Measurements from ENCODE around the gene WWOX.

Gene WWOX

GRCh38 chr16:78551487-78552085 lies 452.1 kb downstream of the WWOX start:
- DNase-seq, result no peak

DNA sequence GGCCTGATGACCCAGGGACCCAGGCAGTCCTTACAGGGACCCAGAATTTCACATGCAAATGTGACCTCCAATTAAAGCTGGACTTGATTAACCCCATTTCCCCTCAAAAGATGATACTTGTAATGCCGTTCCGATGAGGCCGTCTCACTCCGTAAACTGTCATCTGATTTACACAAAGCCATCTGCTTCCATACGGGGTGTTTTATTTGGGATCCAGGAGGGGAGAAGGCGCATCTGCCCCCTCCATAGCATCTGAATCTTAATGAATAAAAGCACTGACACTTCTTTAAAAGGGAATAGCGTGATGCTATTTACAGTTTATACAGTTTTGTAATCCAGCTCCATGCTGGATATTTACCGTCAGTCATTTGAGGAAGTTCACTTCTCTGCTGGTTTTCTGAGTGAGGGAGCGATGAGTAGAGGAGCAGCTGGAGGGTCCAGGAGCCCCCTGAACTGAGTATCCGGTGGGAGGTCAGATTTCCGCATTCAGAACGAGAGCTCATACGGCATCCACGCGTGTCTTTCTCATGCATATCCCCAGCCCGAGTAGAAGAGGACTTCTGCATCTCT lies 452.7 kb downstream of the WWOX start:
- DNase-seq, result no peak

DNA sequence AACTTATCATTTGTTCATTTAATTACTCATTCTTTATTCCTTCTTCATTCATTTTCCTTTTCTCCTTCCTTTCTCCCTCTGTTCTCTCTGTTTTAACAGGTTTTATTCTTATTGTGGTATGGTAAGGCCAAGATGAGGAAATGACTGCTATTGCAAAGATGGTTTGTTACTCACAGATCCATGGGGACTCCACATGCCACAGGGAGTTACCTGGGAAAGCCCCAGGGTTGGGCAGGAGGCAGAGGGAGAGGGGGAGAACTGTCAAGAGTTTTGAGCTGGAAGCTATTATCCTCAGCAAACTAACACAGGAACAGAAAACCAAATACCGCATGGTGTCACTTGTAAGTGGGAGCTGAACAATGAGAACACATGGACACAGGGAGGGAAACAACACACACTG lies 453.3 kb downstream of the WWOX start:
- no peak for DNase-seq

DNA sequence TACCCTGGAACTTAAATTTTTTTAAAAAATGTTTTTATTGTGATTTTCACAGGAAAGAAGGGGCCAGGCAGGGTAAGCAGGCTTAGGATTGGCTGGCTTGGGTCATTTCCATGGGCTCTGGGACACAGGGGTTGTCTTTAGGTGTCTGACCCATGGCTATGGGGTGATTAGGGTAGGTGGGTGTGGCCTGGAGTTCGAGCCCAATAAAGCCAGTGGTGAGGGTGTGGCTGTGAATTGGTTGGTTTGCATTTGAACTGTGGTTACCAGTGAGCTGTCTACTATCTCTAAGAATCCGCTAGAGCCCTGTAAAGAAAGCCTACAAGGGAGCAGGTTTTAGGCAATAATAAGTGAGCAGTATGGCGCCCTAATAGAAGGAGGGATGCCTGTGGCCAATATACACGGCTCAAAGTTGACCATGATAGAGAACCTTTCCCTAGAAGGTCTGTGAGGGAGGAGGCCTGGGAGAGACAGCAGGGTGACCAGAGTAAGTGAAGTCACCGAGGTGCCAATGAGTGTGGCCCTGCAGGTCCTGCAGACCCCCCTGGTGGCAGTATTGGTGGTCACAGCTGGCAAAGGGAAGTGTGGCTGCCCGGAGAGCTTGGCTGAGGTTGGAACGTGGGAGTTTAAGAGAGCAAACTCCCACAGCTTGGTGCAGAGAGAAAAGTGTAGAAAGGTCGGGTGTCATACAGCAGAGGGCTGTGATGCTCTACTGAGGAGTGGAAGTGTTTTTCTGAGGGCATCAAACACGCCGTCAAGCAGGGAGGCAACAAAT lies 454.0 kb downstream of the WWOX start:
- no peak for DNase-seq

DNA sequence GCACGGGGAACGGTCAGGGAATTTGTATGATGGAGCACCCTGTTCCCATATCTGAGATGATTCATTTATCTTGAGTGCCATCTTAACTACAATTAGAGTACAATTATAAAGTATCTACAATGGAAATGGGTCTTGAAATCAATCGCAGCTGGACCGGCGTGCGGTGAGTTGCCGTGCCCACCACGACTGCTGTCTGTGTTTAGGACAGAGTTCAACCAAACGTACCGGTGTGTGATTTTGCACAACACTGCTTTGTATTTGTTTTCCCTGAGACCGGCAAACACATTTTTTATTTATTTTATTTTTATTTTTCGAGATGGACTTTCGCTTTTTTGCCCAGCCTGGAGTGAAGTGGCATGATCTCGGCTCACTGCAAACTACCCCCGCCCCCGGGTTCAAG lies 457.0 kb downstream of the WWOX start:
- DNase-seq, result no peak

- no peak for DNase-seq
Measured at GRCh38 chr16:78560997-78561396, 461.5 kb downstream of the WWOX start.

DNA sequence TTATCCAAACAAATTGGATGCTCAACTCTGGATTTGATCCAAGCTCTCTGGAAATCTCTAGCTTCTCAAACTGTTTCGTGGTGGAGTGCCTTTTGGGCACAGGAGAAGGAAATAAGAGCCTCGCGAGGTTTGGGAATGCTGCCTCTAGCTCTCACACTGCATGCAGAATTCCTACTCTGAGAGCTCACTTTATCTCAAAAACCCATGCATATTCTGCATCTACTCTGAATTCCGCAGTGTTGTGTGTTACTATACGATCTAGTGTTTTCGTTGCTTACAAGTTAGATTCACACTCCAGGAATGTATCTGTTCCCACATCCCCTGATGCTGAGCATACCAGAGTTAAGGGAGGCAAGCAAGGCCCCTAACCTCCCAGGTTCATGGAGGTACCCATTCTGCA lies 462.7 kb downstream of the WWOX start:
- no peak for DNase-seq

- no peak for DNase-seq
Measured at GRCh38 chr16:78562650-78563049, 463.2 kb downstream of the WWOX start.

DNA sequence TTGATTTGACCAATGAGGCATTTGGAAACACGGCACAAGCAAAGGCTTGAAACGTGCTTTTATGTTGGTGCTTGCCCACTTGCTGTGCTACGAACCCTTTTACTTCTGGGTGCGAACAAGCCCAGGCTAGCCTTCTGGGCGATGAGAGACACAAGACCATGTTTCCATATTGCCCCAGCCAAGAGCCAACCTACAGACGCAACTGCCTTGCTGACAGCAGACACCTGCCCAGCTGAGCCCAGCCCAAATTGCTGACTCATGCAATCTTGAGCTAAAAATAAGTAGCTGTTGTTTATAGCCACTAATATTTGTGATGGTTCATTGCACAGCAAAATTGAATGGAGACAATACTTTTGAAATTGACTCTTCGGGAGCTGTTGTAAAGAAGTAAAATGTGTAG lies 464.5 kb downstream of the WWOX start:
- no peak for DNase-seq

GRCh38 chr16:78566397-78567073 lies 467.1 kb downstream of the WWOX start:
- DNase-seq, result no peak

- DNase-seq, result no peak
Measured at GRCh38 chr16:78570399-78571141, 471.1 kb downstream of the WWOX start.

GRCh38 chr16:78571434-78571833 lies 472.0 kb downstream of the WWOX start:
- no peak for DNase-seq

DNA sequence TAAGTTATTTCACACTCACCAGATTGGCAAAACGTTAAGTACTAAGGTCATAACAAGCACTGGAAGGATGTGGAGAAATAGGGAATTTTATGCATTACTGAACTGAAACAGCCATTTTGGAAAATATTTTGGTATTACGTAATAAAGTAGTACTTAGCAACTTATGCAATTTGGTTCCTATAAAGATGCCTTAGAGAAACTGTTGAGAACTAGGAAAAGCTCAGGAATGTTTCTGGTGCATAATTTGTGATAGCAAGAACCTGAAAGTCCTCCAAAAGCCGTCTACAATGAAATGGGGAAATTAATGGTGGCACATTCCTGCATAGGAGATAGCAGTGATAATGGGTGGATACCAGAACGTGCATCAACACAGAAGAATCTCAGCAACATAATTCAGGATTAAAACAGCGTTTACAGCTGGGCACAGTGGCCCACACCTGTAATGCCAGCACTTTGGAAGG lies 472.5 kb downstream of the WWOX start:
- DNase-seq, result no peak

- no peak for DNase-seq
Measured at GRCh38 chr16:78574571-78574970, 475.1 kb downstream of the WWOX start.

DNA sequence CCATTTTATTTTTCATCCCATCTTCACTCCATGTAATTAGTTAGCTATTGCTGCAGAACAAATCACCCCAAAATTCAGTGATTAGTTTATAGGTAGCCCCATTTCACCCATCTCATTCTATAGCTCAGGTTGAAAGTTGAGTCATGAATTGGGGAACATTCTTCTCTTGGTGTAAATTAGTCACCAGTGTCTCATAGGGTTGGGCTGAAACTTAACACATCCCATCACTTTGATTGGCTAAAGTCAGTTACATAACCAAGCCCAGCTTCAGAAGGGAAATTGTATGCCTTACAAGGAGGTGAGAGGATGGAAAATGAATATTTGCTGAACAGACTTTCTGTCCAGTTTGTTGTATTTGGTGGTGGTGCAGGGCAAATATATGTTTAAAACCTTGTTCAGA lies 477.5 kb downstream of the WWOX start:
- no peak for DNase-seq

GRCh38 chr16:78577630-78578029 lies 478.2 kb downstream of the WWOX start:
- DNase-seq, result no peak

- DNase-seq, result no peak
Measured at GRCh38 chr16:78579020-78579419, 479.6 kb downstream of the WWOX start.

DNA sequence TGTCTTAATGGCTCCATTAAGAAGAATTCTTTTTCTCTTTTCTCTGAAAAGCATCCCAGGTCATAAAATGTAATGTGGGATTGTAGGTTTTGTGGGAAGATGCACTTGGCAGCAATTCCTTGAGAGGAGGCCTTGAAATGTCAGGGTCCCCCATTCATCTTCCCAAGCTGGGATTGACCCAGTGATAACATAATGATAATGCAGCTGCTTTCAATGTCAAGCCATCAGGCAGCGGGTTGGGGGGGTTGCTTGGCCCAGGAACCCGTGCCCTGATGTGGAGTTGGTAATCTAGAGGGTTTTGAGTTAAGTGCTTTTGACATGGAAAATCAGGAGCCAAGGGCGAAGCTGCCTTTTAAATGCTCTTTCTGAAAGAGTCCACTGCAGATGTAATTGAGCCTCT lies 484.0 kb downstream of the WWOX start:
- no peak for DNase-seq

DNA sequence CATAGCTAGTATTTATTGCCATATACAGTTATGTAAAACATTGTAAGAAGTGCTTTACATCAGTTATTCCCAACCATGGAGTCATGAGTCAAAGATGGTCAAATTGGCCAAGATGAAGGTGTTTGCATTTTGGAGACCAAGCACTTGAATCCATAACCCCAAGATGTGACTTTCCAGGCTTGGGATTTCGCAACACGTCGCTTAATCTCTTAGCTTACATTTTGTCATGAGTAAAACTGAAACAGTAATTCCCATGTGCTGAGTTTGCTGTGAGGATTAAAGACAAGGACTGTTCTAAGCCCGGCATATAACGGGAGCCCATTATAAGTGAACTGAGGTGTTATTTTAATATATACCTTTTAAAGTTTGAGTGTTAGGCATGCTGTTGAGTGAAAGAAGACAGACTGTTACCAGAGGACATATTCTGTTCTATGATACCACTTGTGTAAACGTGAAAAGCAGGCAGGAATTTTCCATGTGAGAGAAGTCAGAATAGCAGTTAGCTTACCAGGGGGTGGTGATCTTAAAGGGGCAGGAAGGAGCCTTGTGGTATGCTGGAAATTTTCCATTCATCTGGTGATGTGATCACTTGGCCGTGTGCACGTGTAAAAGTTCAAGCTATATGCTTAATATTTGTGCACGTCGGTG lies 484.9 kb downstream of the WWOX start:
- DNase-seq, result no peak

DNA sequence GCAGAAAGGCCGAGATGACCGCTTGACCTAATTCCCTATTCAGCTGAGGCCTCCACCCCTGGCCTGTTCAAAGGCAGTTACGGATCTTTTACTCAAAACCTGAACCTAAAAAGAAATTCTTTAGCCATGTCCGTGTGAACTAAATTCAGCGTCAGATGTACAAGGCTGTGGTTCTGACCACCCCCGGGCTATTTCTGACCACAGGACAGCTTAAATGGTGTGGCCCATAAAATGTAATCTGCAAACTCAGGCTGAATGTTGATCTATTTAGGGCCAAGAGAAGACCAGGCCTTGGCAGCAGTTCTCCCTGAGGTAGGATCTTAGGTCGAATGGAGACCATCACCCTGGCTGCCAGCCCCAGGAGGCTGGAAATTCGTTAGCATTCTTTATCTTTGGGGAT lies 485.5 kb downstream of the WWOX start:
- DNase-seq, result no peak

DNA sequence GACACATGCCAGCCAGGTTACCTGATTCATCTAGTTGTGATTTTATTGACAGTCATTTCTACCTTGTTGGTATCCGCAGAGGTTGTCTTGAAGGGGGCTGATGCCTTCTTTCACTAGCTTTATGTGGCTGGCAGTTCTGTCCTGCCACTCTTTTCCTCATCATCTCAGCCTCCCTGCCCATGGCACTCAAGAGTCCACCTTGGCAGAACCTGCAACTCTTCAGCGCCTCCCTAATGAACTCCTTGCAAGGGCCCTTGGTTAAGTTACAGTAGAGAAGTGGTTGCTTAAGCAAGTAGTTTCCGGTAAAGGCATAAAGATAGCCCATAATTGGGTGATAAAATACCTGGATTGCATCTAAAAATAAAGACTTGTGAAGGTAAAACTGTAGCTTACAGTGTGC lies 489.9 kb downstream of the WWOX start:
- DNase-seq, result no peak

GRCh38 chr16:78591682-78592103 lies 492.2 kb downstream of the WWOX start:
- DNase-seq, result no peak

- DNase-seq, result no peak
Measured at GRCh38 chr16:78592111-78592510, 492.7 kb downstream of the WWOX start.

Data from CD4-positive, alpha-beta T cell treated with Interleukin-6 for 4 hours (primary cell).